NCI-H774 (cell line): ENCODE data around the gene PDE9A.
"Not testable (repeated sequence)": the region's sequence is repeated elsewhere in the genome, so short reads cannot be mapped to it uniquely, and the experiment has no call there.

Experiments used
- DNase-seq: peaks from one replicate; lab custom pipeline; 2025; lab: John Stamatoyannopoulos, UW

The PDE9A gene

GRCh38 chr21:42708107-42708506 is 54.7 kb downstream of the PDE9A start:
- no peak for DNase-seq

GRCh38 chr21:42708916-42709315 is 55.5 kb downstream of the PDE9A start:
- DNase-seq = not testable (repeated sequence)

DNA sequence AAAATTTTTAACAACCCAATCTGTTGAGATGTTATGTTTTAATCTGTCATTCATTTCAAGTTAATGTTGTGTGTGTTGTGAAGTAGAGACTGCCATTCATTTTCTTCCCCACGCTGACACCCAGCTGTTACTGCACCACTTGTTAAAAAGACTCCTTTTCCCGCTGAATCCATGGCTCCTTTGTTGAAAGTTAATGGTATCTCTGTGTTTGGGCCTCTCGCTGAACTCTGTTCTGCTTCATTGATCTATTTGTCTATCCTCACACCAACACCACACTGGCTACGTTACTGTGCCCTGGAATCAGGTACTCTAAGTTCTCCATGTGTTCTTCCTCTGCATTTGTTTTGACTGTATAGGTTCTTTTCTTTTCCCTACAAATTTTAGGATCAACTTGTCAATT is 58.2 kb downstream of the PDE9A start:
- DNase-seq = no peak

- not testable (repeated sequence) for DNase-seq
These were observed 62.0 kb downstream of the PDE9A start for GRCh38 chr21:42715427-42715826.

GRCh38 chr21:42716074-42716473 is 62.7 kb downstream of the PDE9A start:
- DNase-seq = no peak

- not testable (repeated sequence) for DNase-seq
These were observed 67.1 kb downstream of the PDE9A start for GRCh38 chr21:42720484-42720883.

DNA sequence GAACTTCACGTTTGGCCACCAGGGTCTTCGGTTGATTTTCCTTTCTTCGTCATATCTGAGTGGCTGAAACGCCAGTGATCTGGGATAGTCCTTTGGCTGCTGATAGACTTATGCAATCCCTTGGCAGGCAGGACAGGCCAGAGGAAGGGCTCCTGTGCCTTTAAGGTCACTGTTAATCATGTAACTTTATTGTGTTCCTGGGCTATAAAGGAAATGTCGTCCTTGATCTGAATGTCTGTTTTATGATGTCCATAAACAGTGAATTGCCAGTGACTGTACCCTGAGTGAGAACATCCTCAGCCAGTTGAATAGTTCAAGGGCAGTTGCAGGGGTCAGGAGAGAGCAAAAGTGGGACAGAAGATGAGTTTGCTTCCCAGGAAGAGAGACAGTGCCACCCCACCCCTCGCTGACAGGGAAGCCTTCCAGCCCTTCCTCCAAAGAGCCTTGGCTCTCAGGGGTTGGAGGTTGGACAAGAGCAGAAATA is 68.0 kb downstream of the PDE9A start:
- no peak for DNase-seq

GRCh38 chr21:42722153-42722552 is 68.7 kb downstream of the PDE9A start:
- no peak for DNase-seq

DNA sequence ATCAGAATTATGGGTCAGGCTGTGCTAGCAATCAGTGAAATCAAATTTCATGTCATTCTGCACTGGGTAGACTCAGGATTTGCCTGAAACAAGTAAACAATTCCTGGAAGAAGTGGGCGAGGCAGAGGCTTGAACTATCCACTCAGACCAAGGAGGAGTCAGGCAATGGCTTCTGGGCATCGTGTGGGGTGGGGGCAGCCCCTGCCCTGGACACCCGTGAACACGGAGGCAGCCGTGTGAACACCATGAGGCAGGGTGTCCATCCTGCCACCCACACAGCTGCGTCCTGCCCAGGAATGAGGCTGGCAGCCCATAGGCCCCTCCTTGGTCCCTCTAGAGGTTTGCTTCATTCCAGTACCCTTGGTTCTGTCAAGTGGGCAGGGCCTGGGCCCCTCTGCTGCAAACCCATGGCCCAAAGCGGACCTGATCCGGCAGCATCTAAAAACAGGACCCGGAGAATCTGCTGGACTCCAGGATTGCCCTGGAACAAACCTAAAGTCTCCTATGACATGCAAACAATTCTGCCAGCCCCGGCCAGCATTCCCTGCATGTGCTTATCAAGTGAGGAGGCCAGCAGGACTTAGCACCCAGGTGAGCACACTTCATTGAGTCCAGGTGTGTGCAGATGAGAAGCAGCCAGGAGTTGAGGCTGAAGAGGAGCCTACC is 69.5 kb downstream of the PDE9A start:
- DNase-seq = no peak

GRCh38 chr21:42724226-42724920 is 71.0 kb downstream of the PDE9A start:
- DNase-seq = no peak

DNA sequence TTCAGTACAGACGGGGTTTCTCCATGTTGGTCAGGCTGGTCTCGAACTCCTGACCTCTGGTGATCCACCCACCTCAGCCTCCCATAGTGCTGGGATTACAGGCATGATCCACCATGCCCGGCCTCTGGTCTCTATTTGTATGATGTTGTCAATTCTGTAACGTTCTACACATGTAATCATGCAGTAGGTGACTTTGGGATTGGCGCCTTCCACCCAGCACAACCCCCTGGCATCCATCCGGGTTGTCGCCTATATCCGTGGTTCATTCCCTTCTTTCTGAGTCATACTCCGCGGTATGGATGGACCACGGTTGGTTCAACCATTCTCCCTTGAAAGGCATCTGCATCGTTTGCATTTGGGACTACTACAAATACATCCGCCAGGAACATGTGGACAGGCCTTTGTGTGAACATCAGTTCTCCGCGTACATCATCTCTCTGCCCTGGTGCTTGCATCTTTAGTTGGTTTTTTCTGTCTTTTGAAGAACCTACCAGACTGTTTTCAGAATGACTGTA is 72.1 kb downstream of the PDE9A start:
- DNase-seq = no peak

GRCh38 chr21:42731264-42732032 is 78.0 kb downstream of the PDE9A start:
- no peak for DNase-seq

DNA sequence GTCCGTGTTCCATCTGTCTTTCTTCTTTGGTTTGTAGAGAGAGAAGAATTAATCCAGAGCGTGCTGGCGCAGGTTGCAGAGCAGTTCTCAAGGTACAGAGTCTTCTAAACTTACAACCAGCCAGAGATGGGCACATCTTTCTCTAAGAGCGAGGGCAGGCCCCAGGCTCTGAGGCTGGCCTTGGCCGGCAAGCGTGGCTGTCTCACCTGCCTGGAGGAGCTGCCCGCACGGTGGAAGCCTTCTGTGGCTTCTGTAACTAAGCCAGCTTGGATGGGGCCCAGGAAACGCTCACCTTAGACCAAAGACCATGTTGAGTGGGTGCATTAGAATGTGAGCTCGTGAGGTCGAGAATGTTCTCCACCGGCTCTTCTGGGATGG is 78.6 kb downstream of the PDE9A start:
- DNase-seq = no peak

DNA sequence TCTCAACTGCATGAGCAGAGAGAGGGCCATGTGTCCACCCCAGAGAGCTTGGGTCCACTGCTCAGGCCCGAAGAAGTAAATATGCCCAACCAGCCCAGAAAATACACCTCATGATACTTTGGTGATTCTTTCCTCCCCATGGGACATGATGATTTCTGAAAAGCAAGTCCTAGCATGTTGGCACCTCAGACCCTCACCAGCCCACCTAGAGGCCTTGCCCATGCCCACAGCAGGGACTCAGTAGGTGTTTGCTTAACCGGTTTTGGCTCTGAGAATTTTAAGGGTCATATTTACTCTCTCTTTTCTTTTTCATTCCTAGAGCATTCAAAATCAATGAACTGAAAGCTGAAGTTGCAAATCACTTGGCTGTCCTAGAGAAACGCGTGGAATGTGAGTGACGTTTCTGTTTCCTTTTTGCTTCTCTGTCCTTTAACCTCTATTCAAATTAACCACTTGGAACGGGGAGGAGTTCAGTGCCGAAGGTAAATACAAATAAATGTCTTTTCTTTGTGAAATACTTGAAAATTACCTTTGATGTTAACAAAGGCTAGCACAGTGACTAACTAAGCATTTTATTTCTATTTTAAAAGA is 79.7 kb downstream of the PDE9A start:
- DNase-seq = no peak

GRCh38 chr21:42733874-42734273 is 80.5 kb downstream of the PDE9A start:
- DNase-seq = no peak

DNA sequence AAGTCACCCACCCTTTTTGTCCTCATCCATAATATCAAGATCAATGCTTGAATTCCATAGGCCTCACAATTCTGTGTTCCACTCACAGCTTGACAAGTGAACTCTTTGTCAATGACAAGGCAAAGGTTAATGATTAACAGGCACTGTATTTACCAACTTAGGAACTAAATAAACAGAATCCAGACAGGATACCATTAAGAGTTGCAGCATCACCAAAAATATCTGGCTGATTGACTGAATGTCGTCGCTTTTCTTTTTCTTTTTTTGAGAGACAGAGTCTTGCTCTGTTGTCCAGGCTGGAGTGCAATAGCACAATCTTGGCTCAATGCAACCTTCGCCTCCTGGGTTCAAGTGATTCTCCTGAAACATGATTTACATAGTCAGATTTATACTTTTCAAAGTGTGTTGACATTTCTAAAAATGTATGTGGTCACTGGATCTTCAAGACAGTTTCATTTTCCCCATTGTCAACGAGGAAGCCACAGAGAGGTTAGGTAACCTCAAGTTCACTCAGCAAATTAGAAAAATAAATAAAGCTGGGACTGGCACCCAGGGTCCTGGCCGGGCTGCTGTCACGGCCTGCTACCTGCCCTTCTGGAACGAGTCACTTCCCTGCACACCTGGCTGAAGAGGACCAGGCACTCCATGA is 81.0 kb downstream of the PDE9A start:
- no peak for DNase-seq

DNA sequence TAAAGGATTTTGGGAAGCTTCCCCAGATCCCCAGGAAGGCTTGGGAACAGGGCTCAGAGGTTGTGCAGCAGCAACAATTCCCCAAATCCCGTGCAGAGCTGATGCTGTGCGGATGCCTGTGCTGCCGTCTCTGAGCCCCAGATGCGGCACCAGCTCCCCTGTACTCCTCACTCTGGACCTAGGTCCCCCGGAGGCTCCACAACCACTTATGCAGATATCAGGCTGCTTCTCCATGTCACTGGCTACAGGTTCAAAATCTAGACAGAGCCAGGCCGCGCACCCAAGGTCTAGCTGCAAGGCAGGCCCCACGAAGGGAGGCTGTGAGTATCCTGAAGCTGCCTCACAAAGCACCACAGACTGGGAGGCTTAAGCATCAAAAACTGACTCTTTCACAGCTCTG is 81.6 kb downstream of the PDE9A start:
- no peak for DNase-seq

DNA sequence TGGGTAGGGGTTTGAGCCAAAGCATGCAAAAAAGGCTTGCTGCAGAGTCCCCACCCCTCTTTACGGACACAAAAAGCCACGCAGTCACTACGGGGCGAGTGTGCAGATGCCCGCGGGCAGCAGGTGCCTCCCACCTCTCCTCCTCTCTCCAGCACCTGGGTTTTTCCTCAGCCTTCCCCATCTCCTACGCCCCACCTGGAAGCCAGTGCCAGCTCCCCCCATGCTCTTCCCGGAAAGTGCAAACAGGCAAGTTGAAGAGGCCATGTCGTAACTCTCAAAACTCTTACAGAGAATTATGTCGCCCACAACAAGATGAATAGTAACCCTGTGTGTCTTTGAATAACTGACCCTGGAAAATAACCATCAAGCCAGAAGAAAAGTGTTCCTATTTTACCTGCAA is 82.5 kb downstream of the PDE9A start:
- DNase-seq = no peak

DNA sequence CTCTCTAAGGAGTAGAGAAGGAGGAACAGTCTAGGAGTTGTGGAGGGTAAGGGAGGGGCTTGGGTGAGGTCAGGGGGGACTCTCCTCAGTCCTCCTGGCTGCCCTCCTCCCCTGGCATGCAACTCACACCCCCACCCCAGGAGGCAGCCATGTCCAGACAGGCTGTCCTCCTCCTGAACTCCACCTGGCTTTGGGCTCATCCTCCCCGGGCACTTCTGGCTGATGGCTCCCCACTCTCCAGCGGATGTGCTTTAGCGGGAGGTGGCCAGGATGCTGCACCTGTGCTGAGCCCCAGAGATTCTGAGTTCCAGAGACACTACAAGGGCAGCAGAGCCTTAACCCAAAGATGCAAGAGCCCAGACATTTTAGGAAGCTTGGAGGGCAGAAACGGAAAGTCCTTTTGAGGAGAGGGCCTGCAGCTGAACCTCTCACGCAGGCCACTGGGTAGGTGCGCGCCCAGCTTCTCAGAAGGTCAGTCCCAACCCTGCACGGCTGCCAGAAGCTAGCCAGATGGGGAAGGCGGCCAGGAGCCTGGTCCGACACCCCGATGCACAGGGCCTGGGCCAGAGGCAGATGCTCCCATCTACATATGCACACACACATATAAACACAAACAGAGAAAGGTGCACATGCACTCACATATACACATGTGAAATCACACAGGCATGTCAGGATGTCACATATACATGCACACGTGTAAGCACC is 83.4 kb downstream of the PDE9A start:
- no peak for DNase-seq

DNA sequence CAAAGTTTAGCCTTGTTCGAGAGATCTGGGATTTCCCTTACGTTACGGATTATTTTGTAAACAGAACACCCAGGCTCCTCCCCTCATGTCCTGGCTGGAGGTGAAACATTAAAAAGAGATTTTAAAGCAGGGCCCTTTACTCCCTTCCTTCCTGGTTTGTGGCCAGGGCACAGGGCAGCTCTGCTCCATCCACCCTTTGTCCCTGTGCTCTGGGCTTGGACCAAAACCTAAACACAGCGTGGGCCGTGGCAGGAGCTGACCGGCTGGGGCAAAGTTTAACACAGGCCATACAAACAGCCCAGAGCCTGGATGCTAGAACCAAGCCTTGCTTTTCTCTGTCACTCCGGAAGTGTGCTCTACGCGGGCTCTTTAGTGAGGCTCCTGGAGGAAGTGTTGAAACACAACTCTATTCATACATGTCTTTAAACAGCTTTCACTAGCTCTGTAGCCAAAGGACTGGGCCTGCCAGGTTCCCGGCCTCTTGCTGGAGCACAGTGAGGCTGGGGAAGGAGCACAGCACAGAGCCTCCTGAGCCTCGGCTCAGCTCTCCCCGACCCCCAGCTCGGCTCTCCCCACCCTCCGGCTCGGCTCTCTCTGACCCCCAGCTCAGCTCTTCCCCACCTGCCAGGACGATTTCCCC is 84.7 kb downstream of the PDE9A start:
- DNase-seq = no peak
